Measurements from ENCODE around the gene SGPL1. TPM values are rescaled to one million over a fixed set of nuclear protein-coding genes. Genes with fewer than 3 reads are reported as not detected.
A peak's percentile ranks its signal among the peaks of the same experiment; 100 is the strongest.

The SGPL1 gene
- total and polyA plus RNA-seq, 2 of the 8 experiments (the other 6 are each of a cell fraction or from before 2014, with no cell fraction given) = 20.5 to 51.6 TPM

- H3K23me2 ChIP-seq (ENCODE audit: low read depth, low read length) = no peaks in the 10 kb centered on the region
- TF ChIP-seq CBX8 (IDR thresholded peaks at IDR 0.05; ENCODE audit: borderline replicate concordance, low read depth, low read length) (no peak), KDM5A (IDR thresholded peaks at IDR 0.05; ENCODE audit: low read length) (no peak), CHD1 (IDR thresholded peaks at IDR 0.05; ENCODE audit: low read depth, low read length) (no peak), ASH2L (IDR thresholded peaks at IDR 0.05; ENCODE audit: low read length) (no peak), ATF2 (IDR thresholded peaks at IDR 0.05; ENCODE audit: low read length) (no peak), CREB1 (IDR thresholded peaks at IDR 0.05) (no peak), MAFK (IDR thresholded peaks at IDR 0.05; ENCODE audit: low read depth, low read length) (no peak), FOSL1 (IDR thresholded peaks at IDR 0.05; ENCODE audit: insufficient read depth, low read depth, low read length) (no peak), RAD21 (IDR thresholded peaks at IDR 0.05 in 1 of 2, conservative IDR thresholded peaks at IDR 0.05 in 1 of 2; ENCODE audit: low read depth in 2 of 2, low read length in 2 of 2) (no peak), HDAC2 (IDR thresholded peaks at IDR 0.05; ENCODE audit: borderline replicate concordance in 1 of 2, low read depth in 2 of 2, low read length in 2 of 2) (no peak), ATF3 (IDR thresholded peaks at IDR 0.05; ENCODE audit: insufficient read depth, low read depth, low read length) (no peak), BACH1 (IDR thresholded peaks at IDR 0.05; ENCODE audit: low read length) (no peak)
Observed at GRCh38 chr10:70917226-70917625, 101.5 kb downstream of the SGPL1 start.

More at GRCh38 chr10:70917226-70917625, 101.5 kb downstream of the SGPL1 start:
- Histone ChIP-seq H3K4me2 (ENCODE audit: insufficient read depth in 1 of 2, low read depth in 2 of 2, low read length in 2 of 2) (no peak overlapping the region), H3K23ac (ENCODE audit: insufficient read length) (no peak overlapping the region), H2BK20ac (ENCODE audit: low read length) (no peak overlapping the region), H3K9me3 (ENCODE audit: insufficient read depth in 2 of 2, low read depth in 1 of 2, low read length in 1 of 2) (no peaks in the 10 kb centered on the region), H3K14ac (ENCODE audit: insufficient read length) (no peak overlapping the region), H3K4me3 (ENCODE audit: extremely low read depth in 1 of 4, insufficient read depth in 2 of 4, low read depth in 3 of 4, low read length in 4 of 4) (no peak overlapping the region), H4K91ac (replicated peaks; ENCODE audit: insufficient read length, low read length) (no peak overlapping the region), H4K8ac (ENCODE audit: extremely low read depth, insufficient read depth, low read length) (peak overlapping the region; percentile 31; the same call in 1 of the 2 replicates), H3K56ac (replicated peaks; ENCODE audit: insufficient read length, low read depth, low read length) (no peak overlapping the region), H2AFZ (ENCODE audit: low read length) (no peak overlapping the region), H2BK15ac (ENCODE audit: low read length) (no peak overlapping the region), H2BK120ac (replicated peaks; ENCODE audit: low read depth, low read length) (no peak overlapping the region), H3K18ac (ENCODE audit: extremely low read depth, low read length) (no peak overlapping the region), H3K4ac (replicated peaks; ENCODE audit: insufficient read length, low read depth, low read length) (no peak overlapping the region), H2BK5ac (ENCODE audit: low read depth, low read length) (no peak overlapping the region), H3K36me3 (ENCODE audit: control insufficient read depth in 2 of 4, insufficient read depth in 4 of 4, low read length in 3 of 4) (no peaks in the 10 kb centered on the region), H3K4me1 (replicated peaks in 1 of 4; ENCODE audit: control insufficient read depth in 3 of 4, insufficient read depth in 4 of 4, low read length in 3 of 4) (no peaks in the 10 kb centered on the region; a peak in 1 of 7 replicates), H3K79me1 (ENCODE audit: low read depth, low read length) (no peaks in the 10 kb centered on the region), H4K5ac (ENCODE audit: insufficient read length, low read depth, low read length) (no peak overlapping the region), H3K9ac (replicated peaks in 1 of 4; ENCODE audit: extremely low read depth in 1 of 4, low read depth in 3 of 4, low read length in 3 of 4) (no peak overlapping the region), H3K27ac (ENCODE audit: low read depth, low read length) (no peak overlapping the region), H2AK5ac (ENCODE audit: low read depth, low read length) (no peak overlapping the region), H2BK12ac (ENCODE audit: low read depth, low read length) (no peak overlapping the region), H4K20me1 (replicated peaks in 1 of 2; ENCODE audit: control insufficient read depth in 1 of 2, insufficient read depth in 2 of 2, low read length in 2 of 2) (peaks cover 0 to 2% of the 10 kb centered on the region in 2 experiments), H3K27me3 (replicated peaks in 1 of 4; ENCODE audit: control insufficient read depth in 3 of 4, extremely low read depth in 1 of 4, insufficient read depth in 3 of 4, low read length in 3 of 4) (no peaks in the 10 kb centered on the region), H3K79me2 (ENCODE audit: control insufficient read depth in 1 of 2, insufficient read depth in 2 of 2, low read length in 2 of 2) (no peaks in the 10 kb centered on the region)
- ChIA-PET CTCF (ENCODE audit: partially characterized antibody) (interaction anchor here (0.6 to 17.0 kb wide), 4 partner anchors 8 to 690 kb away, joined by 3 to 237 read pairs (median 6); no protein-coding TSS in a partner anchor), POLR2A (ENCODE audit: partially characterized antibody) (no interaction called here)
- FAIRE-seq (no peak), DNase-seq (ENCODE audit: low read depth in 1 of 2, low spot score in 2 of 2) (no peak)
- 93% methylated on average over 4 of the region's 5 CpGs; no CpG with 5 or more reads in 1 of the 2 experiments for WGBS, 2 experiments (ENCODE audit: extremely low coverage in 1 of 2, insufficient coverage in 1 of 2, insufficient read length in 1 of 2, insufficient replicate concordance in 2 of 2, low coverage in 1 of 2, low lambda C conversion rate in 2 of 2, missing lambda C conversion rate in 1 of 2)
